Lower lobe of right lung (tissue), 2 donors: ENCODE measurements around the gene MACF1. TPM values are rescaled to one million over a fixed set of nuclear protein-coding genes. Genes with fewer than 3 reads are reported as not detected.
A peak's percentile ranks its signal among the peaks of the same experiment; 100 is the strongest.

Source experiments
- ATAC-seq, 2 donors: fragments of 200-7000 bp; cut with Tn5 transposase; one replicate each; pipeline ENCODE4 v1.9.1; 2020 to 2022; ENCODE audit warnings: mild to moderate bottlenecking in 2 of 2, moderate library complexity in 2 of 2
- DNase-seq: peaks from one replicate; pipeline ENCODE4 v3.0.0-alpha.2; 2020
- H3K27ac ChIP-seq: fragments of 200-600 bp; one replicate; pipeline ENCODE4 v1.8.0; 2022
- H3K27me3 ChIP-seq: fragments of 200-600 bp; one replicate; pipeline ENCODE4 v1.8.0; 2022; ENCODE audit warnings: low read depth
- H3K36me3 ChIP-seq: fragments of 200-600 bp; one replicate; pipeline ENCODE4 v1.8.0; 2022; ENCODE audit warnings: mild to moderate bottlenecking
- H3K4me1 ChIP-seq: fragments of 200-600 bp; one replicate; pipeline ENCODE4 v1.8.0; 2022
- H3K4me3 ChIP-seq: fragments of 200-600 bp; one replicate; pipeline ENCODE4 v1.8.0; 2022; ENCODE audit warnings: mild to moderate bottlenecking
- H3K9me3 ChIP-seq: fragments of 200-600 bp; one replicate; pipeline ENCODE4 v1.8.0; 2022
- CTCF ChIP-seq: fragments of 200-600 bp; IDR thresholded peaks from one replicate; pipeline ENCODE4 v1.8.0; 2022; ENCODE audit warnings: antibody characterized with exemption, mild to moderate bottlenecking
- intact Hi-C: fragments of 100-400 bp; cut with DNase I; formaldehyde crosslinking; loops from one replicate; pipeline ENCODE4 v1.11.0; 2022
- total RNA-seq: library from RNA; stranded (reverse); fragmentation: NEBNext Ultra II Directional; extraction: Animal tissue kit (Norgen Biotek cat#: 25700); gene quantifications from one replicate; pipeline ENCODE4 v1.2.1, GENCODE V29; 2021
- donor health status: DM: no; HTN: yes; CAD: no; lungs with severe emphysema.

MACF1 gene
- total RNA-seq, 1 donor from 2014 or later = 506 TPM

GRCh38 chr1:39522661-39523567 lies 318.4 kb downstream of the MACF1 start:
- peak in 1 of 2 donors; percentile 12 for ATAC-seq
- TF ChIP-seq CTCF = no peak
- Histone ChIP-seq H3K27me3 (no peaks in the 10 kb centered on the region), H3K4me1 (no peaks in the 10 kb centered on the region), H3K27ac (no peak overlapping the region), H3K36me3 (peaks cover 19% of the 10 kb centered on the region), H3K9me3 (no peaks in the 10 kb centered on the region), H3K4me3 (no peak overlapping the region)
- intact Hi-C loops = no loop called here
- no peak for DNase-seq

DNA sequence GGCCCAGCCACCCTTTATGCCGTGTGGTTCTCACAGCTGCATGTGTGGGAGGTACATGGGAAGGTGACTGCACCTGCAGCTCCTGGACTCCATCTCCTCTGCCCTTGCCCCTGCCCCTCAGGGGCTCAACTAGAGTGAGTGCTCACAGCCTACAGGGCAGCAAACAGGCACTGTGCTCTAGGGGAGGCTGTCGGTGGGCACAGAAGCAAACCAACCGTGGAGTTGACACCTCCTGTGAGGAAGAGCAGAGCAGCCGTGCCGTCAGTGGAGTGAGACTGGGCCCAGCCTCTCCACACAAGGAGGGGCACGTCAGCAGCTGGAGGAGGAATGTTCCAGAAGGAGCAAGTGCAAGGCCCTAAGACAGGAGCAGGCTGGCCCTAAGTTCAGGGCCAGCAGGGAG lies 319.7 kb downstream of the MACF1 start:
- peaks cover 32% of the 10 kb centered on the region for H3K36me3 ChIP-seq
- no peak for ATAC-seq
- no peaks in the 10 kb centered on the region for H3K27me3 ChIP-seq
- H3K9me3 ChIP-seq = no peaks in the 10 kb centered on the region
- DNase-seq = no peak
- no peak overlapping the region for H3K4me3 ChIP-seq
- intact Hi-C loops = no loop called here
- no peak for TF ChIP-seq CTCF
- H3K27ac ChIP-seq = no peak overlapping the region
- no peaks in the 10 kb centered on the region for H3K4me1 ChIP-seq

GRCh38 chr1:39524591-39525365 lies 320.3 kb downstream of the MACF1 start:
- Histone ChIP-seq H3K27me3 (no peaks in the 10 kb centered on the region), H3K36me3 (peaks cover 33% of the 10 kb centered on the region), H3K9me3 (no peaks in the 10 kb centered on the region), H3K4me1 (no peaks in the 10 kb centered on the region), H3K27ac (no peak overlapping the region), H3K4me3 (no peak overlapping the region)
- no peak for ATAC-seq
- TF ChIP-seq CTCF = no peak
- DNase-seq = no peak
- intact Hi-C loops = no loop called here

- peak in 1 of 2 donors; percentile 36 for ATAC-seq
- H3K9me3 ChIP-seq = no peaks in the 10 kb centered on the region
- intact Hi-C loops = no loop called here
- H3K27ac ChIP-seq = no peak overlapping the region
- no peak overlapping the region for H3K4me3 ChIP-seq
- TF ChIP-seq CTCF = no peak
- H3K27me3 ChIP-seq = no peaks in the 10 kb centered on the region
- DNase-seq = no peak
- H3K4me1 ChIP-seq = no peaks in the 10 kb centered on the region
- H3K36me3 ChIP-seq = peaks cover 33% of the 10 kb centered on the region
Observed at GRCh38 chr1:39525366-39526165, 321.1 kb downstream of the MACF1 start.
